PC-9 (cell line): ENCODE results near the gene SKA1. TPM values are rescaled to one million over a fixed set of nuclear protein-coding genes. Genes with fewer than 3 reads are reported as not detected.

Experiments used
- BruUV-seq: library from RNA; stranded (reverse); fragments of 400-500 nt; replicated peaks from 2 replicates; lab custom pipeline; 2021; lab: Mats Ljungman, UMichigan
- CTCF ChIA-PET: fragments of 300-600 bp; sonication (Branson Sonifier 250); formaldehyde crosslinking; loops from one replicate; lab custom pipeline; 2022; ENCODE audit warnings: antibody characterized with exemption; lab: Charles Lee
- POLR2A ChIA-PET: fragments of 300-600 bp; sonication (Branson Sonifier 250); formaldehyde crosslinking; loops from one replicate; lab custom pipeline; 2022; ENCODE audit warnings: antibody characterized with exemption; ENCODE audit not compliant: unreplicated experiment; lab: Charles Lee
- DNase-seq, 2 experiments: peaks; one replicate each; pipeline versions ENCODE4 v3.0.0 to v3.0.0-alpha.2; 2015 to 2022; ENCODE audit warnings: mixed read lengths in 1 of 2
- H2AFZ ChIP-seq: fragments of 200-600 bp; sonication (generic); 2 replicates; pipeline ENCODE4 v1.8.1; 2017; ENCODE audit warnings: antibody characterized with exemption
- H3F3A ChIP-seq: fragments of 200-600 bp; sonication (generic); 2 replicates; pipeline ENCODE4 v1.8.1; 2017; ENCODE audit warnings: antibody characterized with exemption, mild to moderate bottlenecking, low read depth; ENCODE audit not compliant: insufficient read depth
- H3K27ac ChIP-seq: fragments of 200-600 bp; sonication (generic); 2 replicates; pipeline ENCODE4 v1.6.1; 2016; ENCODE audit warnings: mixed run types
- H3K27me3 ChIP-seq: fragments of 200-600 bp; sonication (generic); 2 replicates; pipeline ENCODE4 v1.6.1; 2016; ENCODE audit warnings: low read depth, mixed run types; ENCODE audit not compliant: insufficient read depth
- H3K36me3 ChIP-seq: fragments of 200-600 bp; sonication (generic); 2 replicates; pipeline ENCODE4 v1.6.1; 2016; ENCODE audit warnings: low read depth, mixed run types
- H3K4me1 ChIP-seq: fragments of 200-600 bp; sonication (generic); replicated peaks from 2 replicates; pipeline ENCODE4 v1.6.1; 2016; ENCODE audit warnings: mixed run types; ENCODE audit not compliant: insufficient read depth
- H3K4me2 ChIP-seq: fragments of 200-600 bp; sonication (generic); 2 replicates; pipeline ENCODE4 v1.6.1; 2017; ENCODE audit warnings: mixed run types
- H3K4me3 ChIP-seq: fragments of 200-600 bp; sonication (generic); 2 replicates; pipeline ENCODE4 v1.6.1; 2016; ENCODE audit warnings: mixed run types
- H3K79me2 ChIP-seq: fragments of 200-600 bp; sonication (generic); 2 replicates; pipeline ENCODE4 v1.6.1; 2017; ENCODE audit warnings: low read depth, mixed run types
- H3K9me2 ChIP-seq: fragments of 200-600 bp; sonication (generic); 2 replicates; pipeline ENCODE4 v1.8.1; 2017; ENCODE audit warnings: mild to moderate bottlenecking; ENCODE audit not compliant: insufficient read depth
- H3K9me3 ChIP-seq: fragments of 200-600 bp; sonication (generic); 2 replicates; pipeline ENCODE4 v1.8.1; 2016; ENCODE audit warnings: low read depth; ENCODE audit not compliant: insufficient read depth
- H4K20me1 ChIP-seq: fragments of 200-600 bp; sonication (generic); 2 replicates; pipeline ENCODE4 v1.8.1; 2017; ENCODE audit not compliant: insufficient read depth
- CTCF ChIP-seq: fragments of 200-600 bp; sonication (generic); conservative IDR thresholded peaks from 2 replicates; pipeline ENCODE4 v1.6.1; 2017; ENCODE audit warnings: mixed run types, antibody characterized with exemption, mild to moderate bottlenecking, moderate library complexity
- EZH2 ChIP-seq: fragments of 200-600 bp; sonication (generic); IDR thresholded peaks from 2 replicates; pipeline ENCODE4 v1.8.0; 2017; ENCODE audit warnings: antibody characterized with exemption, low read depth
- intact Hi-C: fragments of 100-400 bp; cut with micrococcal nuclease; formaldehyde crosslinking; loops from one replicate; pipeline ENCODE4 v1.10.0; 2022; ENCODE audit not compliant: unreplicated experiment
- total RNA-seq: library from RNA; stranded (reverse); gene quantifications from 2 replicates; pipeline ENCODE4 v1.2.3, GENCODE V29; 2021

Gene SKA1
- total RNA-seq, 1 experiment from 2014 or later, result 18.3 TPM

- Histone ChIP-seq H3K9me2 (no peaks in the 10 kb centered on the region), H3K4me1 (no peaks in the 10 kb centered on the region), H3K36me3 (no peaks in the 10 kb centered on the region), H4K20me1 (no peaks in the 10 kb centered on the region), H3K27me3 (peaks cover 4% of the 10 kb centered on the region), H3K9me3 (no peaks in the 10 kb centered on the region), H3K79me2 (no peaks in the 10 kb centered on the region), H3K27ac (no peak overlapping the region), H2AFZ (no peak overlapping the region), H3F3A (no peaks in the 10 kb centered on the region; the same call in 1 of the 2 replicates), H3K4me2 (no peak overlapping the region), H3K4me3 (no peak overlapping the region)
- DNase-seq, result no peak
- intact Hi-C loops, result no loop called here
- no TSS peak for BruUV-seq
- CTCF ChIA-PET, result no interaction called here
- TF ChIP-seq EZH2, result no peak
- no peak for TF ChIP-seq CTCF
- POLR2A ChIA-PET, result no interaction called here
These were observed 43.8 kb downstream of the SKA1 start for GRCh38 chr18:50418650-50419049.

- BruUV-seq, result no TSS peak
- H3K4me2 ChIP-seq, result no peak overlapping the region
- H3K4me1 ChIP-seq, result no peaks in the 10 kb centered on the region
- no peaks in the 10 kb centered on the region for H3K9me2 ChIP-seq
- POLR2A ChIA-PET, result no interaction called here
- TF ChIP-seq EZH2, result no peak
- TF ChIP-seq CTCF, result no peak
- CTCF ChIA-PET, result no interaction called here
- no peaks in the 10 kb centered on the region for H4K20me1 ChIP-seq
- no peak overlapping the region for H3K4me3 ChIP-seq
- H3K27ac ChIP-seq, result no peak overlapping the region
- intact Hi-C loops, result no loop called here
- no peaks in the 10 kb centered on the region for H3K9me3 ChIP-seq
- no peaks in the 10 kb centered on the region for H3K79me2 ChIP-seq
- H2AFZ ChIP-seq, result no peak overlapping the region
- no peaks in the 10 kb centered on the region for H3F3A ChIP-seq
- peaks cover 4% of the 10 kb centered on the region for H3K27me3 ChIP-seq
- no peak for DNase-seq
- H3K36me3 ChIP-seq, result no peaks in the 10 kb centered on the region
These were observed 47.5 kb downstream of the SKA1 start for GRCh38 chr18:50422286-50422898.

- BruUV-seq, result no TSS peak
- TF ChIP-seq EZH2, result no peak
- no peak for TF ChIP-seq CTCF
- no peaks in the 10 kb centered on the region; the same call in none of the 2 replicates for H3K27me3 ChIP-seq
- ChIA-PET POLR2A (no interaction called here), CTCF (no interaction called here)
- H4K20me1 ChIP-seq, result no peaks in the 10 kb centered on the region
- H3K4me2 ChIP-seq, result no peak overlapping the region
- DNase-seq, result no peak
- intact Hi-C loops, result no loop called here
- no peaks in the 10 kb centered on the region for H3F3A ChIP-seq
- no peaks in the 10 kb centered on the region for H3K4me1 ChIP-seq
- H3K36me3 ChIP-seq, result no peaks in the 10 kb centered on the region
- H2AFZ ChIP-seq, result no peak overlapping the region
- H3K79me2 ChIP-seq, result no peaks in the 10 kb centered on the region
- H3K27ac ChIP-seq, result no peak overlapping the region
- H3K9me2 ChIP-seq, result no peaks in the 10 kb centered on the region
- no peaks in the 10 kb centered on the region for H3K9me3 ChIP-seq
- no peak overlapping the region for H3K4me3 ChIP-seq
These were observed 50.2 kb downstream of the SKA1 start for GRCh38 chr18:50424877-50425690.
